ENCODE measurements around the gene SERPINA5.
A peak's percentile ranks its signal among the peaks of the same experiment; 100 is the strongest.

The SERPINA5 gene

GRCh38 chr14:94598506-94598815, 17.2 kb downstream of the SERPINA5 start:
- TF ChIP-seq CTCF (IDR thresholded peaks at IDR 0.05; ENCODE audit: insufficient read depth, low read length, missing control alignments) = no peak
- ChIA-PET CTCF (interaction anchor here (0.8 to 1.6 kb wide), 3 partner anchors 14 to 91 kb away, joined by 3 to 5 read pairs (median 5); no protein-coding TSS in a partner anchor), POLR2A (interaction anchor here (0.6 kb wide), 1 partner anchor 999 kb away, joined by 4 read pairs; no protein-coding TSS in a partner anchor)
- H3K4me3 ChIP-seq (ENCODE audit: low read depth, low read length) = no peak overlapping the region
- DNase-seq (ENCODE audit: low read depth, low spot score) = no peak

- no peak overlapping the region for H3K4me3 ChIP-seq (ENCODE audit: low read depth, low read length)
- DNase-seq (ENCODE audit: low read depth, low spot score) = peak; percentile 92
- TF ChIP-seq CTCF (IDR thresholded peaks at IDR 0.05; ENCODE audit: insufficient read depth, low read length, missing control alignments) = no peak
- ChIA-PET POLR2A (interaction anchor here (0.6 to 0.8 kb wide), 2 partner anchors 12 to 999 kb away, joined by 3 to 4 read pairs; no protein-coding TSS in a partner anchor), CTCF (interaction anchor here (0.7 to 1.6 kb wide), 5 partner anchors 15 to 471 kb away, joined by 3 to 5 read pairs (median 3); no protein-coding TSS in a partner anchor)
Observed at GRCh38 chr14:94598816-94599655, 17.8 kb downstream of the SERPINA5 start.

- no peak for DNase-seq (ENCODE audit: low read depth, low spot score)
- no peak for TF ChIP-seq CTCF (IDR thresholded peaks at IDR 0.05; ENCODE audit: insufficient read depth, low read length, missing control alignments)
- POLR2A ChIA-PET = interaction anchor here (0.8 to 1.0 kb wide), 2 partner anchors 11 to 16 kb away, joined by 3 read pairs; no protein-coding TSS in a partner anchor
Observed at GRCh38 chr14:94599656-94600004, 18.4 kb downstream of the SERPINA5 start.

GRCh38 chr14:94600148-94600545, 18.9 kb downstream of the SERPINA5 start:
- DNase-seq (ENCODE audit: low read depth, low spot score) = no peak
- POLR2A ChIA-PET = interaction anchor here (0.9 to 2.3 kb wide), 4 partner anchors 11 to 40 kb away, joined by 3 to 9 read pairs (median 4); no protein-coding TSS in a partner anchor
- H3K4me3 ChIP-seq (ENCODE audit: low read depth, low read length) = no peak overlapping the region
- no peak for TF ChIP-seq CTCF (IDR thresholded peaks at IDR 0.05; ENCODE audit: insufficient read depth, low read length, missing control alignments)
- CTCF ChIA-PET = interaction anchor here (1.1 to 1.6 kb wide), 2 partner anchors 8 to 16 kb away, joined by 4 to 5 read pairs; no protein-coding TSS in a partner anchor

More at GRCh38 chr14:94599656-94600004, 18.4 kb downstream of the SERPINA5 start:
- H3K4me3 ChIP-seq (ENCODE audit: low read depth, low read length) = no peak overlapping the region
- CTCF ChIA-PET = interaction anchor here (0.7 to 1.6 kb wide), 4 partner anchors 16 to 471 kb away, joined by 3 to 5 read pairs (median 3); no protein-coding TSS in a partner anchor

- no peak for TF ChIP-seq CTCF (IDR thresholded peaks at IDR 0.05; ENCODE audit: insufficient read depth, low read length, missing control alignments)
- ChIA-PET POLR2A (interaction anchor here (0.9 to 2.3 kb wide), 2 partner anchors 9 to 61 kb away, joined by 4 to 9 read pairs; no protein-coding TSS in a partner anchor), CTCF (interaction anchor here (1.3 kb wide), 1 partner anchor 10 kb away, joined by 4 read pairs; the partner anchor contains the start of gene SERPINA3)
- no peak overlapping the region for H3K4me3 ChIP-seq (ENCODE audit: low read depth, low read length)
- peak; percentile 62 for DNase-seq (ENCODE audit: low read depth, low spot score)
Observed at GRCh38 chr14:94601884-94602391, 20.7 kb downstream of the SERPINA5 start.

GRCh38 chr14:94602722-94603121, 21.5 kb downstream of the SERPINA5 start:
- no peak for DNase-seq (ENCODE audit: low read depth, low spot score)
- no peak overlapping the region for H3K4me3 ChIP-seq (ENCODE audit: low read depth, low read length)
- POLR2A ChIA-PET = interaction anchor here (2.3 kb wide), 1 partner anchor 8 kb away, joined by 9 read pairs; no protein-coding TSS in a partner anchor
- CTCF ChIA-PET = interaction anchor here (1.3 kb wide), 1 partner anchor 10 kb away, joined by 4 read pairs; the partner anchor contains the start of gene SERPINA3
- no peak for TF ChIP-seq CTCF (IDR thresholded peaks at IDR 0.05; ENCODE audit: insufficient read depth, low read length, missing control alignments)

Measured in AG04449 (cell line).